T1000 (cell line): ENCODE measurements around the gene METTL25.

Experiments used
- DNase-seq: peaks from one replicate; lab custom pipeline; 2025; ENCODE audit warnings: mixed read lengths; lab: John Stamatoyannopoulos, UW

Gene METTL25

DNA sequence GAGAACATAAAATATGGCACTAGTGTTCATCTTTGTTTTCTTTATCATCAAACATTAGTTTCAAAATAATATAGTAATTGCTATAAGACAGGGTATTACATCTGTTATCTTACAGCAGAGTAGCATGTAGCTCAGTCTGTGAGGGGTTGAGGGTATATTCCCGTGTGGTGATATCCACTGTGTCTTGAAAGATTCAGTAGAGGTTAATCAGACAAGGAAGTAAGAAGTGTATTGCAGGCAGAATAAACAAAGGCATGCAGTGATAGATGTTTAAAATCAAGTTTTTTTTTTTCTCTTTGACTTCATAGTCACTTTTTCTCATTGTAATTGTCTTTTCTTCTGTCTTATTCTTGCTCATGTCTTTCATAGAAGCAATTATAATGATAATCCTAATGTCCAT, 48.3 kb downstream of the METTL25 start:
- no peak for DNase-seq

DNA sequence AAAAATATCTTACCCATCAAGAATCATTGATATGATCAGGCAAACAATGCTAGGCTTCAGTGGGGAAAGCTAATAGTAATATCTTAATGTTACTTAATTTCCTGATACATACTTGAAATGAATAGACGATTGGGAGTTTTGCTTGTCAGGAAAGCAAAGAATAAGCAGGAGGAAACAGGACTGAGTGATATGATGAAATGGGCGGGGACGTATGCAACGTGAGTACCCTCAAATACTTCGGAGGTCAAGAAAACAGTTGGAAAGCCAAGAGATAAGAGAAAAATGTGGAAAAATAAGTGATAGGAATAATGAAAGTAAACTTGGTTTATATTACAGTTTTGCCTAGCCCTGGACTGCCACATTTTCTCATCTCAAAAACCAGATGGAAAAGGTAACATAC, 49.2 kb downstream of the METTL25 start:
- no peak for DNase-seq

DNA sequence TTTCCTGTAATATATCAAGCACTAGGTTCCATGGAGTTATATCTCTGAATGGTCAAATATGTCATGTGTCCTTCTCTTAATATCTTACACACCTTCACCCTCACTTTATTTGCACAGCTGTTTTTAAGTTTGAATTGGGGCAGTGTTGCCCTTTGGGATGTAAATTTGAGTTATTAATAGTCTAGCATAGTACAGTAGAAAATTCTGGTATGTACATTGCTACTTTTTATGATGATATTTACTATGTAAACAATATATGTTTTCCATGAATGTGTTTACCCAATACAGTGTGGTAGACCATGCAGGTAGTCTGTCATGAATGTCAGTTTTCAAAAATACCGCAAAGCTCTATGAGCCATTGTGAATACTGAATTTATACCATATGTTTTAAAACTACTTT, 50.5 kb downstream of the METTL25 start:
- DNase-seq: no peak

DNA sequence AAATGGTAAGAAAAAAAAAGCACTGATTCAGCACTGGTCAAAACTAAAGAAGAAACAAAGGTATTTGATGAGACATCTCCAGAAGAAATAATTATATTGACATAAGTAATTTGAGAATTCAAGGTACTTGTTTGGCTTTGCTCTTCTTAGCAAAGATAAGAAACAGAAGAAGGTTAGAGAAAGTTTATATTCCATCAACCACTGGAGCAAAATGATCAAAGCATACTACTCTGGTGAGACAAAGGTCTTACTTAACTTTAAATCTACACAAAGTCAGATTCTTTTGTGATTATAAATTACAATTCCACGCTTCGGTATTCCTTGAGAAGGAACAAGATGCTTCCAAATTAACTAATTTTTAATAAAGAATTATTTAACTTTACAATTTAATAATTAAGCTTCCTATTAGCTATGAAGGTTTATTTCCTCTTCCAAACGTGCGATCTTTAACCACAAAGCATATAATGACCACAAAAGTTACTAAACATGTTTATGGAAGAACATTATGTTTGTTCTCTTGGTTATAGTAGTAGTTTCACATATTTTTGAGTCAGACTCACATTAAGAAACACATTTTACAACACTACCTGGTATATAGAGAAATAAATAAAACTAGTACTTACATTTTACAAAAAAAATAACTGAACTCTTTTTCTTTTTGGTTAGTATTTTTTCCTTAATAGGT, 53.4 kb downstream of the METTL25 start:
- no peak for DNase-seq

DNA sequence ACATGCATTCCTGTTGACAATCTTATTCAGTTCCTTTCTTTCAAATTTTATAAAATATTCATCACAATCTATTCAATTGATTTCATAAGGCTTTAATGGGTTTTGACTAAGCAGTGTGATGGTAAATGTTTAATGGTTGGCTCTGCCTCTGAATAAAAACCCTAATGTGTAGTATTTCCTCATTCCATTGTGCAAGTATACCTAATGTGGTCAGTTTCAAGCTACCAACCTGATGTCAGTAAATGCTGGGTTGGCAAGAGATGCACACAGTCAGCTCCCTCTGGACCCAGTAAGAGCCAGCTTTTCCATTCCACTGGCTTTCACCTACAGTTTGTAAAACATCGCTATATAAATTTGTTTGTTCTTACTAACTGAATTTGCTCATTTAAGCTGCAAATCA, 53.9 kb downstream of the METTL25 start:
- DNase-seq: no peak

DNA sequence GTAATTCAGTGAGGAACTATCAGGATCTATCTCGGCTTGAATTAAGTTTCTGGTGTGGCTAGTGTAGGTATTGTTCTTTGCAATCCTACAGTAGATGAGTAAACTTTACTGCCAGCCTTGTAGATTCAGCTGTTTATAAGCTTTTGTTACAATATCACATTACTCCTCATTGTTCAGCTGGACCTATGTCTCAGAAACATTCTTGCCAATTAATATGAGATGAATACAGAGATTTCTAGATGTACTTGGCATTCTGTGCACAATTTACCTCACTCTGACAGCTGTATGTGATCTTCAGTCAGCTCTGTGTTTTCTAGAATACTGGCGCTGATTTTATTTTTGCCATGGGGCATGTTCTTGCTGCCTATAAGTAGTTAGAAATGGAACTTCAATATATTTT, 55.7 kb downstream of the METTL25 start:
- DNase-seq: no peak

DNA sequence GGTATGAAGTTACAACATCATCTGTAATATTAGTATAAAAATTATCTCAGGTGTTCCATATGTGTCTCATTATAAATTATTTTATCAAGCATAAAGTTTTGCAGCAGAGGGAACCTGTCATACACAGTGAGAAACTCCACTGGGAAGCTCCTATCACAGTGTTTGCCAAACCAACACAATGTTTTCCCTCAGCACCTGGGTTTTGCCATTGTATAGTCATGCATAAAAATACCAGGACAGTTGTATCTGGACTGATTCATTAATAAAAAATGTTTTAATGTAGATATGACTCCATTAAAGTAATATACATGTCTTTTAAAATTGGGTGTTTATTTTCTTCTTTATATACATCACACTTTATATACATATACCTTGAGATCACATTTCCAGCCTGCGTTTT, 56.6 kb downstream of the METTL25 start:
- DNase-seq: no peak

DNA sequence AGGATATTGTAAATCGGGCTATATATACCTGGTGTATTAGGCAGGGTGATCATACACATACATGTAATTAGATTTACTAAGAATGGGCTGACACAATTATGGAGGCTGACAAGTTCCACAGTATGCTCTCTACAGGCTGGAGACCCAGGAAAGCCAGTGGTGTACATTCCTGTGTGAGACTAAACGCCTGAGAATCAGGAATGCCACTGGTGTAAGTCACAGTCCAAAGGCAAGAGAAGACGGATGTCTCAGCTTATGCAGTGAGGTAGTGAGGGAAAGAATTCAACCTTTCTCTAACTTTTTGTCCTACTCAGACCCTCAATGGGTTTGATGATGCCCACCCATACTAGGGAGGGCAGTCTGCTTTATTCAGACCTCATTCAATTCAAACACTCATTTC, 57.1 kb downstream of the METTL25 start:
- no peak for DNase-seq

DNA sequence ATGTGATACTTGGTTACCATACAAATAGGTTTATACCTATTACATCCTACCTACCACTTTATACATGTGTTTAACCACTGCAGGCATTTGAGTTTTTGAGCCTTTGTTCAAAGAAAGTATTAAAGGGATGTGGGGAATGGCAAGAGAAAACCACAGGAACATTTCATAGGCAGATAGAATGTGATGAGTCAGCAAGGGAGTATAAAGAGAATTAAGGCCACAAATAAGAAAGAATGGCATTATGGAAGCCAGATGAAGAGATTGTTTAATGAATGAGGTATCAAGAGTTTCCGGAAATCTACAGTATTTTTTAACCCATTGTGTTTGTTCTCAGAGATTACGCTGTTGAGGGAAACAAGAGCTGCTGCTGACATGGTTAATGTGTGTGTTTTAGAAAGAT, 66.9 kb downstream of the METTL25 start:
- no peak for DNase-seq

DNA sequence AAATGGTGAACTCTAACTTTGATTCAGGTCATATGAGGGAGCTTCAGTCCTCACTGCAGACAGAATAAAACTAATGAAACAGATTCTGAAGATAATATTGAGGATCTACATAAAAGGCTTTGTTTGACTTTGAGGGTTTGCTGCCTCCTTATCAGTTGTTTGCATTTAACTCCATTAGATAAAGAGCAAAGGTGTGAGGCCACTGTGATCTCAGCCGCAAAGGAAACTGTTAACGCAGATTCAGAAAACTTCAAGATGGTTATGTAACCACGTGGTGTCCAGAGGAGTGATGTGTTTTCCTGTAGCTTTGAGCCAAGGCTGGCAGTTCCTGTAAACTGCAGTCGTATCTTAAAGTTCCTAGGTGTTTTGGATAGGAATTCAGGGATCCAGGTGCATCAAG, 67.8 kb downstream of the METTL25 start:
- DNase-seq: no peak

DNA sequence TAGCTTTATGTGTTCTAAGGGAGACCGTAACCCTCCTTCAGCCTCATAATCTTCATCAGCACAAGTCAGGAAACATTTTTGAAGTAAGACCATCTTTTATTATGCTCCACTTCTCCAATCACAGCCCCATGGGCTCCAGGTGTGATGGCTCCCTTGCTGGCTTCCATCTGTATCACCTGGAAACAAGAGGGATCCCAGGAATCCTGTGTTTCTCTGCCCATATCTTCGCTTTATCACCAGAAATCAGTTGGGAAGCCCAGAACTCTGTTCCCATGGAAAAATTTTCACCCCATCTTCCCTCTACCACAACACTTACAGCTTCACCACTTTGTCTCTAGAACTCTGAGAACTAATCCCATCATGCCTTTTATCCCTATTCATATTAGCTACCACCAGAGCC, 68.3 kb downstream of the METTL25 start:
- DNase-seq: no peak

DNA sequence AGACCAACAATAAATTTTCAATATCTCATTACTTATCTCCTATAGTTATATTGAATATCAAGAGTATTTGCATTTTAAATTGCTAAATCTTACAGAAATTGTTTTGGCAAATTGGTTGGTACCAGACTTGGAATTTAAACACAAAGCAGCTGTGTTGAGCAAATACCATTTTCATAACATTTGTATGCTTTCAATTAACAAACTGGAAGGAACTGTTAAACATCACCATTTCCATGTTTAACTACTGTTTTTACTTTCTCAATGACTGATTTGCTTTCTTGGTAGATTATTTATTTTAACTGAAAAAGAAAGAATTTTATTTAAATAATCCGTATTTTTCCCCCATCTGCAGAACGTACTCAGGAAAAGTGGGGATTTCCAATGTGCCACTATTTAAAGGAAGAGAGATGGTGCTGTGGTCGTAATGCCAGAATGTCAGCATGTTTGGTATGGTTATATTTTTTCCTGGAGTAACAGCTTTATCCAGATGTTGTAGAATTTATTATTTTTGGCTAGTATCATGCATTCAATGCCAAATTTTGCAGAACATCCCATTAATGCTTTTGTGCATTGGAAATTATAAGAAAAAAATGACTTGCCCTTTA, 72.3 kb downstream of the METTL25 start:
- DNase-seq: no peak

DNA sequence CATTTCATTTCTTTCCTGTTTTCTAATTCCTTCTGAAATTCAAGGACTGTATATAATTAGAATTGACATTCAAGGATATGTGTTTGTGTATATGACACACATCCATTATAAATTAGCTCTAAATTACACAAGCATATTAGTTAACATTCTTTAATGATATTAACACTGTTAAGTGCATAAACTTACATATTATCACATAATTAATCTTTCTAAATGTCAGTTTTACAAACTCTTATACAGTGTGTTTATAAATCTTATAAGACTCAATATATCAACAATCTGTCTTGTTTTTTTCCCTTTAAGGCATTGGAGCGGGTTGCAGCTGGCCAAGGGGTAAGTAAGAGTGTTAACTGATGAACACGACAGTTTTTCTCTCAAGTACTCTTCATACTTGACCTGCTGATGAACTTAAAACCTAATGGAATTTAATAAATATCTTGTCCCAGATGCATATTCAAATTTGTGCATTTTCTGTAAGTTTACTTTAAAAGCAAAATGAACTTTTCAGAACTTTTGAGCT, 76.1 kb downstream of the METTL25 start:
- DNase-seq: no peak

DNA sequence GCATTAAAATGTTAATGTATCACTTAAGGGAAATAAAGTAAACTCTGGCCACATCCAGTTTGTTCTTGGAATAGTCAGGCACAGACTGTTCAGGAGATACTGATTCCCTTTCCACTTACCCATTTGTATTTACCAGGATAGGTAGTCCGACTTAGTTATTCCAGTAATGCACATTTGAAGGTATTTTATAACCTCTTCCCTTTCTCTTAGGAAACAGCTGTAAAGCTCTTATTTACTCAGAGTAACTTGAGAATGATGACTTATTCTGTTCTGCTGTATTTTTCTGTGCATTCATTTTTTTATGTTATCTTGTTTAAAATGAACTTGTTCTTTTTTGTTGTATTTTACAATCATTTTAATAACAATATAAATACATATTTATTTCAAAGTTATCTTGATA, 78.0 kb downstream of the METTL25 start:
- no peak for DNase-seq

DNA sequence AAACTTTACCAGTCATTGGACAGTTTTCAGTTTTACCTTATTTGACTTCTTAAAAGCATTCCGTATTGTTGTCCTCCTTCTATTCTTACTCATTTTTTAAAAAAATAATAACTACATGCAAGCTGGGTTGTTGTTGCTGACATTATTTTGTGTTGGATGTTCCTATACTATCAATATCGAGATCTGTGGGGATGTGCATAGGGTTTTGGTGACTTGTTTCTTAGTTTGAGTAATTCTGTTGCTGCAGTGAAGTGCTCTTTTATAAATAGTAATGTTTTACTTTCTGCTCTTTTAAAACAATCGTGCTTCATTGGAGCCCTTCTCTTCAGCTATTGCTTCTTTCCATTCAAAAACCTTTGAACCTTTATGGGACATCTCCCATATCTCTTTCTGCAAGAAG, 79.4 kb downstream of the METTL25 start:
- DNase-seq: no peak

DNA sequence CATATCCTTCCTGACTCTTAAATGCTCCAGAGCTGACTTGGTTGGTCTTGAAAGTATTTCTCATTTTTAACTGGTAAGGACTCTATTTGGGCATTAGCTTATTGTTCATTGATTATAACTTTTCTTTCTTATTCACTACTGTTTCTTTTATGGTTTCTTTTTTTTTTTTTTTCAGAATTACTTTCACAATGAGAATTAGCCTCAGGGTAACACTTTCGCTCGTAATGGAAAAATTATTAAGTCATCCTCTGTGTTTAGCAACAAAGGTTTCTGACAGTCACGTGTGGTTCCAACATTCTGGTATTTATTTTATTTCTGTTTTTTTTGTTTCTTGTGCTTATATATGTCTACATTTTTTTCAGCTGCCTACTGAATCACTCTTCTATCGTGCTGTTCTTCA, 80.0 kb downstream of the METTL25 start:
- no peak for DNase-seq

DNA sequence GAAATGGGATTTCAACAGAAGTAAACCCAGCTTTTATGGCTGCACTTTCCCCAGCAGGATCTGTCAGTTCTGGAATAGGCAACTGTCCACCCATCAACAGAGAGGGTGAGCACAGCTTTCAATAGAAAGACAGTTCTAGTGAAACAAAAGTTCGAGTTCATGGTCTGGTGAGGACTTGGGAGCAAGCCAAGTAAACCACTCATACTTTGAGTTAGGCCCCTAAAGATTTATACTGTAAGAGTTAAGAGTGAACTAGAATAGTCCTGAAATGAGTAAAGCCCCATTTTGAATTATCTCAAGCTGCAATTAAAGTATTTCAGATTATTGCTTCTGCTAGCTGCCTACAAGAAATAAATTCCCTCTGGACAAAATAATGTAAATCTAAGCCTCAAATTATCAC, 82.6 kb downstream of the METTL25 start:
- no peak for DNase-seq

DNA sequence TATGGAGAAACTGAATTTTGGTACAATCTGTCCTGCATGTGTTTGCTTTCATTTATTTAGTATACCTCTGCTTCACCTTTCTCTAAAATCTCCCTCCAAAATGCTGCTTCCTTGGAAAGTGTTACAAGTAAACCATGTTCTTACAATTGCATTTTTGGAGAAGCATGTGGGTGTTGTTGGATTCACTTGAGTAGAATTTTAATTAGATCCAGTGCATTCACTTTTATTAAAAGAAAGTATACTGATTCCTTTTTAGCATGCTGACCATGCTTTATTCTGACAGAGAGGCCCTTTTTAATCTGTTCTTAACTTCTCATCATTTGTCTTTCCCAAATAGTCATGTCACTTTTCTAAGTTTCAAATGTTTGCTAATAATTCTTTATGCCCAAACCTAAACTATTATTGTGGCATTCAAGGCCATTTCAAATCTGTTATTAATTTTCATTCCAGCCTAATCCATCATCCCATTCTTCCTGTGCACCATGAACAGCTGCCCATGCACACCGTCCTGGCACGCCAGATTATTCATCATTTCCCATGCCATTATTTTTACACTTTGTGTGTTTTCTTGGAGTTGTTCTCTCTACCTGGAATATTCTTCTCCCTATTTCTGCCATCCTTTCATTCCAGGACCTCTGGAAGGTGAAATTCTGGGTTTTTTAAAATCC, 90.7 kb downstream of the METTL25 start:
- DNase-seq: no peak

DNA sequence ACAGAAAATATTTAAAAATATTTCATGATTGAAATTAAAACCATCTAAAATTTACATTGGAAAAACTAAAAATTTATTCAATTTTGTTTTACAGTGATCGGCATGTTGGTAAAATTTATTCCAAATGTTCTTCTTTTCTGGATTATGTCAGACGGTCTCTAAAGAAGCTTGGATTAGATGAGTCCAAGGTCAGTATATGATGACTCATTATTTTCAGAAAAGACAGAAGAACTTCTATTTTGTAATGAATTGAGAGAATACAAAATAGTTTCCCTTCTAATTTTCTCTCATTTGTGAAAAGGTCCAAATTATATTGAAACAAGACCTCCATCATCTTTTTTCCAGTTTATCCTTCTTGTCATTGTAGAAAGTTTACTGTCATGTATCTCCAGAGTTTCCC, 98.3 kb downstream of the METTL25 start:
- no peak for DNase-seq

DNA sequence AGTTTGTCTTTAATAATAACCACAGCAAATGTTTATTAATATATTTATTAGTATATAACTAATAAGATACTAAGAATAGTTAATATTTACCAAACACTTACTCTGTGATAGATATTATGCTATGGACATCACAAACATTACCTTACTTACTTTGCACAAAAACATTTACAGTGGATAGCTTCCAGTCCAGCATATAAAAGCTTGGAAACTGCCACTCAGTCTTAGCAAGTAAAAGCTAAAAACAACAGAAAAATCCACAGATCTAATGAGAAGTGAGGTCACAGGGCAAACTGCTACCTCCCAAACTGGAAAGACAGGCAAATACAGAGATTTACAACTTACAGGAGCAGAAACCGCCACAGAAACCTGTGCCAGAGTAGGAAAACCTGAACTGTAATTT, 99.8 kb downstream of the METTL25 start:
- no peak for DNase-seq

DNA sequence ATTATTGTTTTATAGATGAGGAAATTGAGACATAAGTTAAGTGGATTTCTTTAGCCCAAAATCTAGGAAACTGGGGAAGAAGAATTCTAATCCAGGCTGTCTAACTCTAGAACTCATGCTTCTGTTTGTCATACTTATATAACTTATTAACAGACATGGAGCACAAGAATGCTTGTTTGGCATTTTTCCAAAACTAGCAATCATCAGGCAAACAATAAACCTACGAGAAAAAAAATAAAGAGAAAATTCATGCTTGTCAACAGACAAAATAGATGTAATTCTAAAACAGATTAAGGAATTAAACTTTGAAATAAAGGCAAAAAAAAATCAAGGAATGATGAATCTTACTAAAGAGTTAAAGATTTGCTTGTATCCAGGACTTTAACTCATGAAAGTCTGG, 103.1 kb downstream of the METTL25 start:
- DNase-seq: no peak

DNA sequence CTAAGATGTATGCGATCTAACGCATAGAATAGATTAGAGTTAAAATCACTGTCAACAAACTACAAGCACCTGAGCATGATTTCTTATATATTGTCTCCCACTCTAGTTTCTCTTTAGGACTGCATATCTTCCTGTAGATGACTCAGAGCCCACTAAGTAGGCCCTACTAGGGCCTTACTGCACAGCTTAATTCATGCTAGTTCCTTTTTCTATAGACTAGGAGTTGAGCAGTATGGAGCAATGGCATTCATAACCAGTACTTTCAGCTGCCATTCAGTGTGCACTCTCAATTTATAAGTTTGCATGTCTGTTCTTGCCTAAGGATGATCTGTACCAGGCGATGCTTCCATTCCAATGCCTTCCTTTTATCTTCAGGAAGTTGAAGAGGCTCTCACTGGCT, 103.5 kb downstream of the METTL25 start:
- no peak for DNase-seq

DNA sequence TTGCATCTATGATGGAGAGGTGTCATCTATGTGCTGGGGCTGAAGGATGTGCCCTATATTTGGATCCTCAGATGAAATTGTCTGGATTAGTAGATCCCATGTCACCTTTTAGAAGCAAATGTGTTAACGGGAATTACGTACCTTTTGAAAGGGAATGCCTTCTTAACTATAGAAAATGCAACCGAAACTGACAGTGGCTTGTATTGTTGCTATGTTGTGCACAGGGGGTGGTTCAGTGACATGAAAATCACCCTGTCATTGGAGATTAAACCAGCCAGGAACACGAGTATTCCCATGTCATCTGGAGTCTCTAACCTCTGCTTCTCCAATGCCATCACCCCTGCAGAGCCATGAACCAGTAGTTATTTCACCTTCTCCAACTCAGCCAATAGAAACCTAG, 110.2 kb downstream of the METTL25 start:
- no peak for DNase-seq
